ENCODE results near the gene CSRNP3.

CSRNP3 gene

DNA sequence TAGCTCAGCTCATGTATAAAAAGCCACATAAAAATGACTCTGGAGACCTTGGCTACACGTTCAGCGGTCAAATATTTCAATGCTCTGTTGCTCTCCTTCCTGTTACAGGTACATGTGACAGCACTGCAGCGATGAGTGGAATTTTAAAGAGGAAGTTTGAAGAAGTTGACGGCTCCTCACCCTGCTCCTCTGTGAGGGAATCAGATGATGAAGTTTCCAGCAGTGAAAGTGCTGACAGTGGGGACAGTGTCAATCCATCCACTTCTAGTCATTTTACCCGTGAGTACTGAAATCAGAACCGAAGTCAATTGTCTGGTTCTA, 125.4 kb downstream of the CSRNP3 start:
- no peak for DNase-seq

DNA sequence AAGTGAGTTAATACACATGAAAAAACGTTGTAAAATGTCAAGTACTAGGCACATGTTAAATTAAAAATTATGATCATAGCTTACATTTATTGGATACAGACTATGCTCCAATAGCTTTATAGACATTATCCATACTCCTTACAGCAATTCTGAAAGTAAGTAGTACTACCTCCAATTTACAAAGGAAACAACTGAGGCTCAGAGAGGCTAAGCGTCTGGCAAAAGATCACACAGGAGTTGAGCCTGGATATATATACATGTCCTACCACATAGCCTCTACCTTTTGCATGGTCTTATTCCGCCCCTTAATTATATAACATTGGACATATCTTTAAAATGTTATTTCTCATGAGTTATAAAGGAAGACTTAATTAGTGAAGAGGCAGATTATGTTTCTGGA, 127.3 kb downstream of the CSRNP3 start:
- no peak for DNase-seq

DNA sequence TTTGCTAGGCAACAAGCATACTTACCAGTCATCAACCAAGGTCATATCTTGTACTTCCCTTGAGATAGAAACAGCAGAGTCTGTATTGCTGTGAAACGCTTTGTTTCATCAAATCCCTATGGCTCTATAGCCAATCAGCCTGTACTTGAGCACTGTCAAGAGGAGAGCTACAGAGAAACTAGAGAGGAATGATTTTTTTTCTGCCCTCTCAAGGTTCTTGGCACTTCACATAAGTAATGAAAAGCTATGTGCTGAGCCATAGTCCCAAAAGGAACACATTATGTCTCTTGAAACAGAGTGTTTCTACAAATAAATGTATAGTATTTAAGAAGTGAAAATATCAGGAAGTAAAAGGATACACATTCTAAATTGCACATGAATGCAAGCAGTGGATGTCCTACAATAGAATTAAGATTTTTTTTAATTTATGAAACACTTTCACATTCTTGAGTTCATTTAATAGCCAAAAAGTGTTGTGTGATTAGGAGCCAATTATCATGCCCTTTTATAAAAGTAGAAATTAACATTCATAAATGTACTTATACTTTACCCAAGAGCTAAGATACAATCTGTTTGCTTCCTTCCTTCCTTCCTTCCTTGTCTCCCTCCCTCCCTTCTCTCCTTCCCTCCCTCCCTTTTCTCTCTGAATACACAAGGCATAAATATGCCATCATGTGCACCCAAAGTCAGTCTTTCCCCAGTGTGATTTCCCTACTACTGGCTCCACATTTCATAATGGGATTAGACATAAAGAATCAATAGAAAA, 131.8 kb downstream of the CSRNP3 start:
- DNase-seq = no peak

DNA sequence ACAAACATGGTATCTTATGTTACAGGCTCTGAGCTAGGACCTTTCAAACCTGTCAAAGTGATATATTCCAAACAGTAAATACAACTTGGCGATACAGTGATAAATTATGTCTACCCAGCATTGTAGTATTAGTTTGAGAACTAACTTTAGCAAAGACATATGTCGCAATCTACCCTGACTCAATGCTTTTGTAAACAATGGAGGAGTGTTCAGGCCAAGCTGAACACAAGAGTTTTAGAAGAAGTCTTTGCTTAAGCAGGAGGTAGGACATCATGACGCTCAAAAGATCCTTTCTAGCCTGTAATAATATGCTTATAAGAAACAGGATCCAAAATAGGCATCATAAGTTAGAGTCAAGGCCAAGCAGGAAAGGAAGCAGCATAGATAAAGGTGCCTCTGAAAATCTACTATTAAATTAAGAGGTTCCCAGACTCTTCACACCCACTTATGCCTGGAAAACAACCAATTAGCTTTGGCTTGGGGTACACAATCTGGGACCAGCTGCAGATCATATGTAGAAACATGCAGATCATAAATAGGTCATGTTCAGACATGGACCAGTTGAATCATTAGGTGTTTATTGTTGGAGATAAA, 132.5 kb downstream of the CSRNP3 start:
- DNase-seq = no peak

DNA sequence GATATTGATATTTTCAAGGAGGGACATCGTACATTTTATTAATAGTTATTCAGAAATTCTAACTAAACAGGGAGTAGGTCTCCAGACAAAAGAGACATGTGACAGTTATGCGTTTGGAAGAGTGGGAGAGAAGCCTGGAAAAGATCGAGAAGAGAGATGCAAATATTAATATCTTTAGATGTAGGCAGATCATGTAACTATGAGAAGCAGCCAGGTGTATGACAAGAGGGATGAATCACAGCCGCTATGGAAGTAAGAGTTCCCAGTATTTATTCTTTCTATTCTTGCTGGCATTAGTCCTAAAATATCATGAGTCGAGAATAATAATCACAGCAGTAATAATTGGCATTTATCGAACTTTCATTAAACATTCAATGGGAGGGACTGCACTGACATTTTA, 140.2 kb downstream of the CSRNP3 start:
- DNase-seq = no peak

DNA sequence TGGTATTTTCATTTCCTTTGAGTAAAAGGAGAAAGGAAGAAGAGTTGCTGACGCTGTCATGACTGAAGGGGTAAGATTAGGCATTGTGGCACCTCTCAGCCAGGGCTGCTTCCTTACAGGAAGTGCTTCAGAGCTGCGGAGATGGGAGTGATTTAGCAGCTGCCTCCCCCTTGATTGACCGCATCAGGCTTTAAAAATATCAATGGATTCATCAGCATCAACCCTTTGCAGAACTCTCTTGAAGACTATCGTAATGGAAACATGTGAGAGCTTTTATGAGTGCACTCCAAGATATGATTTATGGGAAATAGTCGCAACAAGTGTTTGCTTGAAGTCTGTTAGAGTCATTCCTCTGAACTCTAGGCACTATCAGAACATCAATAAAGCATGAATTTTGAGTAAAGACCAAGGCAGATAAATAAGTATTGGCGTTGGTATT, 141.1 kb downstream of the CSRNP3 start:
- no peak for DNase-seq

DNA sequence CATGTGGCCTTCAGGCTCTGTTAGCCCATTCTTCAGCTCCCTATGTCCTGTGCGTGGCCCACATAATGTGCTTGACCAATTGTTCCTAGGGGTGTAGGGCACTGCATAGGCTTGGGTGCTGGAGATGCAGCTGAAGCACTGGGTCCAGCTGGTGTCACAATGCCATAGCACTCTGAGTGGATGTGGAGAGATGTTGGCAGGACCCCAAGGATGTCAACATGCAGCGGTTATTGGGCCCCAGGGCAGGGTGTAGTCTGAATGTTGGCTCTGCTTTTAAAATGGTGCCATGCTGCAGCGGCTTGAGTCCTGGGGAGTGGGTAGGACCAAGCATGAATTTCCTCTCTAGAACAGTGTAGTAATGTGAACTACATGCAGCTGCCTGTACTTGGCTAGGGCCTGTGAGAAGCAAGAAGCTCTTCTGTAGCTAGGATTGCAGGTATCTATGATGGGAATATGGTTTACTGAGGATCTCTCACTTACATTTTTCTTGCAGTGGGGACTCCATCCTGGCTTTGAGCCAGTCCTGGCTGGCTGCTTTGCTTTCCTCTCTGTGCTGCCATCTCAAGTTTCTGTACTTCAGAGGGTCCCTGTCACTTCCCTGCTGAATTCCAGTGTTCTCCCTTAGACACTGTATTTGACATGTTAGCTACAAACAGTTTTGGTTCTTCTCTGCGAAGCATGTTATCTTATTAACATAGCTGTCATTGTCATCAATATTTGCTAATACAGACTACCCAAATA, 148.4 kb downstream of the CSRNP3 start:
- DNase-seq = no peak

DNA sequence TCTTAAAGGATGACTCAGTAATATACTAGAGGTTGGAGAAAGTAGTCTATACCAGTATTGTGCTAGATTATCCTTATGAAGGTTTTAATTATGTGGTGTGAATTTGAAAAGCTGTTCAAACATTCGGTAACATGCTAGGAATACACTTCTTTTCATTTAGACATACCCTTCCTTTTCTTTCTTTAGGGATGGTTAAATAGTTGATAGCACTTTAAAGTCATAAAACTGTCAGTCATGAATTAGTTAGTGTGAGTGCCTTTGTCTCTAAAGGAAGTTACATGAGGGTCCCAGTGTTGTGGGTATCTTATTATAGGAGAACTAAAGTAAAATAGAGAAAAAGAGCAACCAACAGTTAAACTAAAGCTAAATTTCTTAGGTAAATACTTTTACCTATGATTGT, 149.3 kb downstream of the CSRNP3 start:
- no peak for DNase-seq

DNA sequence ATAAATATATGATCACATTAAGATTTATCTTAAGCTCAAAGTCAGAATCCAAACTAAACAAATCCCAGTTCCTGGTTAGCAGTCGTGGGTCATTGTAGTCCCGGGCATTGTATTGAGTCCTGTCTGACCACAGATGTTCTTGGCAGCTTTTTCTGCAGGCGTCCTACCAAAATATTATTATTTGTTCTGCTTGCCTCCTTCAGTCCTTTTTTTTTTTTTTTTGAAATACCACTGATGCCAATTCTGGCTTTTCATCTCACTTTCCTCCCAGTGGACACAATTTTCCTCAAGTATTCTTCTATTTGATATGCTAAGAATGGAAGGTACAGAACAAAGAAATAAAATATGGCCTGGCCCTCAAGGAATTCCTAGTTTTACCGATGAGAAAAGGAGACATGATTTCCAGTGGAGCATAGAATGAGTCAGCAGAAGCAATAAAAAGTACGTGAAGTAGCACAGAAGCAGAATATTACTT, 151.6 kb downstream of the CSRNP3 start:
- no peak for DNase-seq

DNA sequence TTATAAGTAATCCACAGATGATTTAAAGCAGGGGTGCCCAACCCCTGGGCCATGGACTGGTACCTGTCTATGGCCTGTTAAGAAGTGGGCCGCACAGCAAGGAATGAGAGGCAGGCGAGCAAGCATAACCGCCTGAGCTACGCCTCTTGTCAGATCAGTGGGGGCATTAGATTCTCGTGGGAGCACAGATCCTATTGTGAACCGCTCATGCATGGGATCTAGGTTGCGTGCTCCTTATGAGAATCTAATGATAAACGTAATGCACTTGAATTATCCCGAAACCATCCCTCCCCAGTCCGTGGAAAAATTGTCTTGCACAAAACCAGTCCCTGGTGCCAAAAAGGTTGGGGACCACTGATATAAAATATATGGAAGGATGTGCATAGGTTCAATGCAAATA, 153.7 kb downstream of the CSRNP3 start:
- no peak for DNase-seq

DNA sequence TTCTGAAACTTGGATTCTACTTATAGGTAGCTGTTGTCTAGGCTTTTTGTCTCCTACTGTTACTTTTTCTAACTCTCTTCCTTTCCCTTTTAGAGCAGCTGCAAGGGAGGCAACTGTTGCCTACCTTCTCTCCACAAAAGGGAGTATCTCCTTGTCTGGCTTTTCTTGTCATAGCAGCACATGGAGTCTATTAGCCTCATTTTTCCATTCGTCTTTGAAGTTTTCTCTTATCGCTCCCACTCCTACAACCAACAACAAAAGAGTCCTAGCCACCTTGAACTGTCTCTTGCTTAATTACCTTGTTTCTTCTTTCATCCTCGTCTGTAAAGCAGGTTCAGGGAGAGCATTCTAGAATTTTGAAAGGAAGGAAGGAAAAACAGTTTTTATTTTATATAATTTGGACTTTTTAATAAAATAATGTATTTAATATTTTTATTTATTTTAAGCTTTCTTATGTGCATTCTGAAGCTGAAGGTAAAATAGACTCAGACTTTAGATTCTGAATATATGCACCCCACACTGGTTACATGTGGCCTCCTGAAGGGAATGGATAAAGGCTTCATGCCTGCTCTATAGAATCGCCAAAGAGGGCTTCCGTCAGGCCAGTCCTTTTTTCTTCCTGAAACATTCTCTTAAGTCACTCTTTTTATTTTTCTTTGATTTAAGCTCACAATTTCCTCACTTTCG, 154.4 kb downstream of the CSRNP3 start:
- DNase-seq = no peak

DNA sequence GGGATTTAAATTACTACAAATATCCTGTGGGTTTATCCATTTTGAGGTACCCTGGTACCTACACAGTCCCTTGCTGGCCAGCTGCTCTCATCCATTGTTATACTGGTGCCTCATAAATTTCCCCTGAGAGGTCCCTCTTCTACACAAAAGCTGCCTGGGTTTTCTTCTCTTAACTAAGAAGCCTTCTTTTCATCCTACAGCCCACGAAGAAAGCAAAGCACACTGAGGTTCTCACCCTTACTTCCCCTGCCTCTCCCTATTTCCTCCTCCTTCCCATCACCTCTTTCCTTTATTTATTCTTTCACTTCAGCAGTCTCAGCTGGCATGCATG, 154.9 kb downstream of the CSRNP3 start:
- DNase-seq = no peak

DNA sequence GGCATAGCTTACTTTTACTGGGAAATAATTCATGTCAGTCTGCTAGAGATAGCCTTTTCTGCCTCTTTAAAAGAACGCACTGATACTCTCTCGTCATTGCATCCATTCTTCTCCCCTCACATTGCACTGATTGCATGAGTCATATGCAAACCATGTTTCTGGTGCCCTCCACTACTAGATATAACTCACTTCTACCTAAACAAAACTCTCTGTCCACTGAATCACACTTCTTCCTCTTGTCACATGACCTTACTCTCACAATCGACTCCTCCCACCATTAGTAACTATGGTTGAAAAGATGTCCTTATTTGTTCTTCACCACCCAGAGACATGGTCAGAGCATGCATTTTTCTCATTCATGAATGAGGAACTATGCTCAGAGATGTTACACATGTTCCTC, 158.0 kb downstream of the CSRNP3 start:
- no peak for DNase-seq

DNA sequence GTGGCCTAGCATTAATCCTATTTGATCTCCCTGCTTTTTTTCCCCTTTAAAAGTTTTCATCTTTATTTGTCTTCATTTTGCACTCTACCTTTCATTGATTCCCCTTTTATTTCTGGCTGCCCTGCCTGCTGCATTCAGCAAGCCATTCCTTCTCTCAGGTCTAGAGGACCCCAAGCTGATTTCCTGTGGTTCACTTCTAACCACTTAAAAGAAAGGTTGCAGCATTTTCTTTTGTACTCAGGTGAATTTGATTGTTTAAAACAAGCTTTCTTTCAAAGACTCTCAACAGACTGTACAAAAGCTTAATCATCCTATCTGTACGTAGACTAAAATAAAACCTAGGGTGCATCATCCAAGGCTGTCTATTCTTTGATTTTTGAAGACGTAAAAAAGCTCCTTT, 160.3 kb downstream of the CSRNP3 start:
- no peak for DNase-seq

DNA sequence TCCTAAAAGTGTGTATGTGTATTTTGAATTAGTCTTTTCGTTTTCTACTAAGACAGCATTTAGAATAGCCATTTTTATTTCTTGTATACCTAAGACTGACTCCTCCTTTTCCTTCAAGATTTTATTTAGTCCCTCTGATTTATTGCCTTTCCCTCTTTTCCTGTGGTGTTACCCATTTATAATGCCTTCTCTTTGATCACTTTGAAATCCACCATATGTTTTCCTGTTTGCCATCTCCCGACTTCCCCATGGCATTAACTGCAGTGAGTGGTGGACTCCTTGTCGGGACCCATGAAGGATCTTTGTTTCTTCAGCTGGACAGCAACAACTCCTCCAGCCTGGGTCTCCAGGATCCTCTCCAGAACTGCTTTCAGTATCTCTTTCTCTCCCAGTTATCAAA, 160.7 kb downstream of the CSRNP3 start:
- no peak for DNase-seq

DNA sequence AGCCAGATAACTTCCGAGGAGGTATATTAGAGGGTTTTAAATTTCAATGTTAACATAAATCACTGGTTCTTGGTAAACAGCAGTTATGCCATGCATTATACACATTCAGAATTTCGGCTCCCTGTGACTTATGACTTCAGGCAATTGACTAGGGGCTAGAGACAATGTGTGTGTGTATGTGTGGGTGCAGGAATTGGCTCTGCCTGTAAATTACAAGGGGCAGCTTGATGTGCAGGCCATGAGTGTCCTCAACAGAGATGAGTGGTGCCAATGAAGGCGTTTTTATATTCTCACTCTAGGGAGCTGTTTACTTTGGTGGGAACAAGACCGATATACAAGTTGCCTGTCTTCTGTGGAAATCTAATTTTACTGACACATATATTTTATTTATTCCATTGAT, 161.6 kb downstream of the CSRNP3 start:
- no peak for DNase-seq

DNA sequence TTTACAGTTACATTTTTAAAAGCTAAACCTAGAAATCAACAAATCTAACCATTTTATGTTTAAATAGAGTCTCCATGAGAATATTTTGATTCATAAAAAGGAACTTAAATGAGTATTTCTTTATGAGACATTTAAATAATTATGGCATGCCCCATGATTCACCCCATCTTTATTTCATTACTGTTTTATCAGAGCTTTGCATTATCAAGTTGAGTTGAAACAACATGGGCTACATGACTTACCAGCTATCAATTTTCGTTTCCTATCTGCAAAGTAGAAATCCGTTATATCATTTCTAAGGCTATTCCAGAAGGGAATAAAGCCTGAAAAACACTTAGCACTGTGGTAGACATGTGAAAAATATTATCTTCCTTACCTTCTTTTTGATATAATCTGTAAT, 163.1 kb downstream of the CSRNP3 start:
- no peak for DNase-seq

DNA sequence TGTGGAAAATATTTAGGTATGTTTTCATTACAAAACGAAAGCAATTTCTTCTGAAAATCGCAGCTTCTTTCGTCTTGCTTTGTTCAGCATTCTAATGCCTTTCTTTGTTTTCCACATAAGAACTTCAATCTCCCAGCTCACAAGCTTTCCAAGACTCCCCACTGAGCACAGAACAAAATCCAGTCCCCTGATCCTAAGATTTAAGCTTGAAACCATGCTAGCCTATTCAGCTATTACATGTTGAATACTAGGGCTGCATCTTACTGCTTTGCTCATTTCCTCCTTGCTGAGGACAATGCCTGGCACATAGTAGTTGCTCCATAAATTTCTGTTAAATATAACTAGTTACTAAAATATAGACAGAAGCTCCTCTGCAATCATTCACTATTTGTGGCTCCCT, 163.9 kb downstream of the CSRNP3 start:
- DNase-seq = no peak

DNA sequence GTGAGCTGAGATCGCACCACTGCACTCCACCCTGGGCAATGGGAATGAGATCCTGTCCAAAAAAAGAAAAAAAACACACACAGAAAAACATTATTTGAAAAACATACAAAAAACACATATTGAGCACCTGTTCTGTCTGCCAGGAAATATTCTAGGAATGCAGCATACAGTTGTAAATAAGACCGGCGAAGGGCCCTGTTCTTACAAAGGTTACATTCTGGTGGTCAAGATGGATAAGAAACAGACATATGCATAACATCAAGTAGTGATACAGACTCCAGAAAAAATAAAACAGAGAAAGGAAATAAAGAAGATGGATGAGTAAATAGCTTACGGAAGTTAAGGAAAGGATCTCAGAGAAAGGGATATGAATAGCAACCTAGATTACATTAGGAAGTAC, 164.8 kb downstream of the CSRNP3 start:
- no peak for DNase-seq

DNA sequence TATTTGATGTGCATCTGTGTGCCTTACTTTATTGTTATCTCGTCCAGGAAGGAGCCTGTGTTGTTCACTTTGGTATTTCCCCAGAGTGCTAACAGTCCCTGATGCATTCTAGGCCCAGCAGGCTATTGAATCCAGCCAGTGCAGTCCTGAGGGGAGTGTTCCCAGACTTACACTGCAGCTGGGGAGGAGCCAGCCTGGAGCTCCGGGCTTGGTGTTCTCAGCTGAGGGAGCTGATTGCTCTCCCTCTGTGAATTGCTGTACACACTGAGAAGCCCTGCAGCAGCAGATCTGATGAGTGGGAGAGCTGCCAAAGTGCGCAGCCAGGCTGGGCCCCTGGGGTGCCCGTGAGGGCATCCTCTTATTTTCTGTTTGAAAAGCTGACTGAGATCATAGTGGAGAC, 165.4 kb downstream of the CSRNP3 start:
- no peak for DNase-seq

DNA sequence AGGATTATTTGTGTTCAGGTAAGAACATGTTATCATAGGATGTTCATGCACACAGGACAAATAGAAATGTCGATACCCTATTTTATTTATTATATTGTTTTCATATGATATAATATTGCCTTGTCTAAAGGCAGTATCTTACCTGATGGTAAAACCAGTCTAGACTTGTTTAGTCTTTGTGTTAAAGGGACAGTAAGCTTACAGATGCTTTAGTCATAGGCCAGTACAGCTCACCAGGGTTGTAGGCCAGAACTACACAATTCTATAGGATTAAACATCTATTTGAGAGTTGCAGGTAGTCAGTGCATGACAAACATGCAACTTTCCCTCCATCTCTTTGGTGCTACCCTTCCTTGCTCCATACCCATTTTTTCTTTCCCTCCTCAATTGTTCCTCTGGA, 166.0 kb downstream of the CSRNP3 start:
- DNase-seq = no peak

DNA sequence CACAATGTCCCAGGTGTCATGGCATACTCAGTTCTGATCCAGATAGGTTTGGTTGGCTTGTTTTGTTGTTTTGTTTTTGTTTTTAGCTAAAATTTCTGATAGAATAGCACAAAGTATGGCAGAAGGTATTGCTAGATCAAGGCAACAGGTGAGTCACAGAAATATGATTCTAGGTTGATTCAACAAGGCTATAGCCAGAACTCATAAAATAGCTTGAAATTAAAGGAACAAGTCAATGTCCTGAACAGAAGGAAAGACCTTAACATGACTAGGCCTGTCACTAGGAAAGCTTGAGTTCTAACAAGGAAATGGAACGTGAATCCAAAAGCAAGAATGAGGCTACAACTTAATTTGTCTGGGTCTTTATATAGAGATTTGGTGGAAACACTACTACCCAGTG, 167.5 kb downstream of the CSRNP3 start:
- DNase-seq = no peak

DNA sequence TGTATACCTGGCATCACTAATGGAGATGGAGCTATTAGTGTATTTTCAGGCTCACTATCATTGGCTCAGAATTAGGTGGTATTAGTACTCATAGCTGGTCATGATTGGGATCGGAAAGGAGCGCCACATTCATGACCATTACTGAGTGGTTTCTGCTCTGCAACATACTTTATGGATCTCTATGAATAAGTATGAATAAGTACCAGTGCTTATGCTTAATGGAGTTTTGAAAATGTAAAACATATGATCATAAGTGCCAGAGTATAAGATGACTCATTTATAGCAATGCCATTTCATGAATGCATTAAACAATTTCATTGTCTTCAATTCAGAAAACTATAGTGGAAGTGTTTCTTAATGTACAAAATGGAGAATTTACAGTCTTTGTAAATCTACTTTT, 167.9 kb downstream of the CSRNP3 start:
- no peak for DNase-seq

DNA sequence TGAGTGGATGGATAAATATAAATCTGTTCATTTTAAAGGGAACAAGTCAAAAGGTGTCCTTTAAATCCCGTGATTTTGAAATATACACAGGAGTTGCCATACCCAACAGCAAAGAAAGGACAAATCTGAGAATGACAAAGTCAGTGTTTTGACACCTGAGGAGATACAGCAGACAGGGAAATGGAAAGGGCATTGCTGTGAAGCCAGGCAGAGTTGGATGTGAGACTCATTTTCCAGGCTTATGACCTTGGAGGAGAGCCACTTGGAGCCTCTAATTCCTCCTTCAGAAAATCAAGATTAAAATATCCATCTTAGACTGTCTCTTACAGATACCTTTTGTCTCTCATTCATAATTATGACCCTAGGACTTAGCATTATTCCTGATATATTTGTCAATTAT, 170.0 kb downstream of the CSRNP3 start:
- DNase-seq = no peak

Data from activated effector memory CD4-positive, alpha-beta T cell treated with Interleukin-2 at 50 U/mL for 16 hours (primary cell).